H1 (cell line): ENCODE results near the gene PCDHGA1. TPM values are rescaled to one million over a fixed set of nuclear protein-coding genes. Genes with fewer than 3 reads are reported as not detected.

ENCODE experiments used
- CTCF ChIA-PET: fragments of 300-600 bp; sonication (Branson Sonifier 250); formaldehyde crosslinking; loops from one replicate; lab custom pipeline; 2021; ENCODE audit not compliant: partially characterized antibody; lab: Charles Lee
- POLR2A ChIA-PET: fragments of 300-600 bp; sonication (Branson Sonifier 250); formaldehyde crosslinking; loops from one replicate; lab custom pipeline; 2021; ENCODE audit warnings: inconsistent platforms; ENCODE audit not compliant: partially characterized antibody; lab: Charles Lee
- DNase-seq, 2 experiments: peaks; one replicate each; pipeline versions ENCODE4 v3.0.0 to v3.0.0-alpha.2; 2010 to 2022; ENCODE audit warnings: low spot score in 2 of 2, low read depth in 1 of 2, mixed read lengths in 1 of 2
- FAIRE-seq: peaks from 2 replicates; lab custom pipeline; 2011; peaks lifted over from hg19 to GRCh38; lab: Jason Lieb, UNC
- H2AFZ ChIP-seq: 2 replicates; pipeline ENCODE4 v1.8.1; 2012; ENCODE audit warnings: low read length, inconsistent platforms
- H2AK5ac ChIP-seq: 2 replicates; pipeline ENCODE4 v1.6.1; 2013; ENCODE audit warnings: low read depth, low read length
- H2BK120ac ChIP-seq: replicated peaks from 2 replicates; pipeline ENCODE3; 2013; ENCODE audit warnings: low read depth, low read length, inconsistent platforms
- H2BK12ac ChIP-seq: 2 replicates; pipeline ENCODE4 v1.6.1; 2013; ENCODE audit warnings: low read depth, low read length
- H2BK15ac ChIP-seq: 2 replicates; pipeline ENCODE4 v1.6.1; 2013; ENCODE audit warnings: low read length
- H2BK20ac ChIP-seq: 2 replicates; pipeline ENCODE4 v1.6.1; 2013; ENCODE audit warnings: low read length
- H2BK5ac ChIP-seq: 2 replicates; pipeline ENCODE4 v1.6.1; 2013; ENCODE audit warnings: low read depth, low read length
- H3K14ac ChIP-seq: 2 replicates; pipeline ENCODE4 v1.6.1; 2013; ENCODE audit warnings: inconsistent platforms; ENCODE audit not compliant: insufficient read length
- H3K18ac ChIP-seq: 2 replicates; pipeline ENCODE4 v1.6.1; 2013; ENCODE audit warnings: low read length; ENCODE audit errors: extremely low read depth
- H3K23ac ChIP-seq: 2 replicates; pipeline ENCODE4 v1.6.1; 2013; ENCODE audit warnings: inconsistent platforms; ENCODE audit not compliant: insufficient read length
- H3K23me2 ChIP-seq: 2 replicates; pipeline ENCODE4 v1.6.1; 2013; ENCODE audit warnings: low read depth, low read length
- H3K27ac ChIP-seq: 2 replicates; pipeline ENCODE4 v1.6.1; 2011; ENCODE audit warnings: low read depth, low read length, inconsistent platforms
- H3K27me3 ChIP-seq, 4 experiments: replicated peaks in 1 of 4; 1 replicate in 1 of 4; 2 replicates in 3 of 4; pipeline versions ENCODE4 v1.6.1 to v1.8.1; 2011 to 2013; ENCODE audit warnings: low read length in 3 of 4, mild to moderate bottlenecking in 3 of 4, inconsistent platforms in 2 of 4, mixed read lengths in 2 of 4, moderate library complexity in 1 of 4; ENCODE audit not compliant: control insufficient read depth in 3 of 4, insufficient read depth in 3 of 4; ENCODE audit errors: extremely low read depth in 1 of 4
- H3K36me3 ChIP-seq, 4 experiments: 2 replicates each; pipeline versions ENCODE4 v1.6.1 to v1.8.1; 2011 to 2013; ENCODE audit warnings: mild to moderate bottlenecking in 4 of 4, low read length in 3 of 4, moderate library complexity in 2 of 4, control low read depth in 1 of 4, inconsistent platforms in 1 of 4; ENCODE audit not compliant: insufficient read depth in 4 of 4, control insufficient read depth in 2 of 4
- H3K4ac ChIP-seq: replicated peaks from 2 replicates; pipeline ENCODE3; 2013; ENCODE audit warnings: low read length, low read depth, mixed read lengths, inconsistent platforms; ENCODE audit not compliant: insufficient read length
- H3K4me1 ChIP-seq, 4 experiments: replicated peaks in 1 of 4; 1 replicate in 1 of 4; 2 replicates in 3 of 4; pipeline versions ENCODE4 v1.6.1 to v1.8.1; 2011 to 2013; ENCODE audit warnings: low read length in 3 of 4, inconsistent platforms in 2 of 4, mixed read lengths in 1 of 4; ENCODE audit not compliant: insufficient read depth in 4 of 4, control insufficient read depth in 3 of 4
- H3K4me2 ChIP-seq, 2 experiments: 2 replicates each; pipeline versions ENCODE4 v1.6.1 to v1.8.1; 2011 to 2013; ENCODE audit warnings: low read depth in 2 of 2, low read length in 2 of 2, control low read depth in 1 of 2, inconsistent platforms in 1 of 2, mild to moderate bottlenecking in 1 of 2; ENCODE audit not compliant: insufficient read depth in 1 of 2
- H3K4me3 ChIP-seq, 4 experiments: fragments of 200-600, 300-600 bp in 1 of 4; sonication (generic), shearing (Covaris generic), sonication (Bioruptor Twin) in 1 of 4; 2 replicates each; pipeline versions ENCODE4 v1.5.1 to v1.8.1; 2011 to 2016; ENCODE audit warnings: low read length in 4 of 4, low read depth in 3 of 4, control low read depth in 2 of 4, inconsistent platforms in 2 of 4, mild to moderate bottlenecking in 2 of 4, mixed read lengths in 1 of 4, moderate library complexity in 1 of 4; ENCODE audit not compliant: insufficient read depth in 2 of 4; ENCODE audit errors: extremely low read depth in 1 of 4
- H3K56ac ChIP-seq: replicated peaks from 2 replicates; pipeline ENCODE3; 2013; ENCODE audit warnings: low read depth, mild to moderate bottlenecking, mixed read lengths, low read length, inconsistent platforms; ENCODE audit not compliant: insufficient read length
- H3K79me1 ChIP-seq: 2 replicates; pipeline ENCODE4 v1.6.1; 2013; ENCODE audit warnings: low read depth, low read length, control low read depth
- H3K79me2 ChIP-seq, 2 experiments: 2 replicates each; pipeline versions ENCODE4 v1.6.1 to v1.8.1; 2012 to 2013; ENCODE audit warnings: low read length in 2 of 2, mild to moderate bottlenecking in 2 of 2, inconsistent platforms in 1 of 2; ENCODE audit not compliant: insufficient read depth in 2 of 2, control insufficient read depth in 1 of 2
- H3K9ac ChIP-seq, 4 experiments: replicated peaks in 1 of 4; 1 replicate in 1 of 4; 2 replicates in 3 of 4; pipeline versions ENCODE4 v1.6.1 to v1.8.1; 2011 to 2013; ENCODE audit warnings: low read depth in 3 of 4, low read length in 3 of 4, control low read depth in 2 of 4, mild to moderate bottlenecking in 2 of 4, moderate library complexity in 2 of 4, inconsistent platforms in 1 of 4; ENCODE audit errors: extremely low read depth in 1 of 4
- H3K9me3 ChIP-seq, 2 experiments: 2 replicates each; pipeline versions ENCODE4 v1.6.1 to v1.8.1; 2012 to 2013; ENCODE audit warnings: mild to moderate bottlenecking in 2 of 2, moderate library complexity in 2 of 2, control low read depth in 1 of 2, inconsistent platforms in 1 of 2, low read depth in 1 of 2, low read length in 1 of 2, mixed read lengths in 1 of 2; ENCODE audit not compliant: insufficient read depth in 2 of 2
- H4K20me1 ChIP-seq, 2 experiments: replicated peaks in 1 of 2; 2 replicates each; pipeline versions ENCODE3 to v1.8.1; 2011 to 2013; ENCODE audit warnings: inconsistent platforms in 2 of 2, low read length in 2 of 2, mild to moderate bottlenecking in 1 of 2; ENCODE audit not compliant: insufficient read depth in 2 of 2, control insufficient read depth in 1 of 2
- H4K5ac ChIP-seq: 2 replicates; pipeline ENCODE4 v1.6.1; 2013; ENCODE audit warnings: low read length, low read depth, mixed read lengths, inconsistent platforms; ENCODE audit not compliant: insufficient read length
- H4K8ac ChIP-seq: 2 replicates; pipeline ENCODE4 v1.8.0; 2013; ENCODE audit warnings: mild to moderate bottlenecking, moderate library complexity, low read length, inconsistent platforms; ENCODE audit not compliant: insufficient read depth; ENCODE audit errors: extremely low read depth
- H4K91ac ChIP-seq: replicated peaks from 2 replicates; pipeline ENCODE3; 2013; ENCODE audit warnings: low read length, mixed read lengths, inconsistent platforms; ENCODE audit not compliant: insufficient read length
- ATF3 ChIP-seq: IDR thresholded peaks from 2 replicates; pipeline ENCODE4 v1.6.1; 2011; ENCODE audit warnings: low read depth, mild to moderate bottlenecking, low read length; ENCODE audit not compliant: insufficient read depth
- BACH1 ChIP-seq: IDR thresholded peaks from 2 replicates; pipeline ENCODE4 v1.6.1; 2012; ENCODE audit warnings: low read length, improper control_type of control experiment
- CBX8 ChIP-seq: fragments of 300-800, 300-1000 bp; sonication (generic); IDR thresholded peaks from 2 replicates; pipeline ENCODE4 v1.7.1; 2016; ENCODE audit warnings: low read depth, low read length, borderline replicate concordance
- E2F6 ChIP-seq: IDR thresholded peaks from 2 replicates; pipeline ENCODE4 v1.6.1; 2012; ENCODE audit warnings: inconsistent platforms
- EP300 ChIP-seq, 2 experiments: IDR thresholded peaks; 1 replicate in 1 of 2; 2 replicates in 1 of 2; pipeline ENCODE4 v1.6.1; 2011 to 2012; ENCODE audit warnings: low read depth in 2 of 2, low read length in 2 of 2, mild to moderate bottlenecking in 2 of 2, borderline replicate concordance in 1 of 2, inconsistent platforms in 1 of 2, moderate library complexity in 1 of 2
- KDM4A ChIP-seq: IDR thresholded peaks from one replicate; pipeline ENCODE4 v1.7.1; 2012; ENCODE audit warnings: low read depth, mild to moderate bottlenecking, moderate library complexity, low read length, inconsistent platforms; ENCODE audit not compliant: severe bottlenecking
- KDM5A ChIP-seq: fragments of 200-600 bp; IDR thresholded peaks from 2 replicates; pipeline ENCODE4 v1.7.1; 2012; ENCODE audit warnings: mild to moderate bottlenecking, low read length, inconsistent platforms, mixed read lengths
- POLR2A ChIP-seq, 2 experiments: IDR thresholded peaks; 1 replicate in 1 of 2; 2 replicates in 1 of 2; pipeline ENCODE4 v1.6.1; 2011; ENCODE audit warnings: low read depth in 2 of 2, low read length in 2 of 2, mild to moderate bottlenecking in 2 of 2; ENCODE audit errors: control extremely low read depth in 1 of 2
- SP4 ChIP-seq: IDR thresholded peaks from 2 replicates; pipeline ENCODE4 v1.6.1; 2012; ENCODE audit warnings: low read length, inconsistent platforms
- SUZ12 ChIP-seq: fragments of 200-600 bp; sonication (generic); IDR thresholded peaks from 2 replicates; pipeline ENCODE4 v1.6.1; 2012; ENCODE audit warnings: mild to moderate bottlenecking, inconsistent platforms, low read length, moderate library complexity, mixed read lengths
- TAF7 ChIP-seq: optimal IDR thresholded peaks from 2 replicates; pipeline ENCODE3; 2011; ENCODE audit warnings: low read depth, mild to moderate bottlenecking, inconsistent platforms, low read length, moderate library complexity, borderline replicate concordance
- WGBS, 2 experiments: shearing (Covaris generic) in 1 of 2; methylation state at CpG; one replicate each; pipeline versions ENCODE4 v1.1.6 to v1.1.7; 2013 to 2015; ENCODE audit warnings: low lambda C conversion rate in 2 of 2, mixed read lengths in 2 of 2, inconsistent platforms in 1 of 2, low coverage in 1 of 2, missing lambda C conversion rate in 1 of 2; ENCODE audit not compliant: insufficient replicate concordance in 2 of 2, insufficient coverage in 1 of 2, insufficient read length in 1 of 2; ENCODE audit errors: extremely low coverage in 1 of 2, missing lambda C conversion rate in 1 of 2; 5-methylcytosine and 5-hydroxymethylcytosine counted together
- polyA plus RNA-seq, 7 experiments: library from polyadenylated mRNA; depleted of rRNA in 3 of 7; stranded (reverse) in 5 of 7; unstranded in 2 of 7; fragments of >200 nt in 5 of 7; fragments of 200-250 nt in 2 of 7; gene quantifications; 1 replicate in 5 of 7; 2 replicates in 1 of 7; 4 replicates in 1 of 7; pipeline versions ENCODE4 v1.2.1 to v1.2.3, GENCODE V29; 2011 to 2013; ENCODE audit warnings: missing spikeins in 2 of 7, mixed read lengths in 2 of 7
- total RNA-seq: library from RNA; stranded (reverse); fragmentation: NEBNext Ultra II Directional; extraction: Animal tissue kit (Norgen Biotek cat#: 25700); gene quantifications from 2 replicates; pipeline ENCODE4 v1.2.1, GENCODE V29; 2021

PCDHGA1 gene
- total and polyA plus RNA-seq, 2 of the 8 experiments (the other 6 are each of a cell fraction or from before 2014, with no cell fraction given), result 0.57 to 0.89 TPM

- WGBS, 2 experiments, result 88% methylated on average over 7 of the region's 7 CpGs; no CpG with 5 or more reads in 1 of the 2 experiments
- CTCF ChIA-PET, result interaction anchor here (0.7 to 50.9 kb wide), 25 partner anchors 9 to 431 kb away, joined by 3 to 1236 read pairs (median 9); partner anchors contain the start of genes PCDHB12, PCDHB14, PCDHB15 and PCDHB2
- no peak for DNase-seq
Observed at GRCh38 chr5:141525653-141526052, 195.3 kb downstream of the PCDHGA1 start.

More at GRCh38 chr5:141525653-141526052, 195.3 kb downstream of the PCDHGA1 start:
- TF ChIP-seq KDM5A (no peak), BACH1 (no peak), CBX8 (no peak), SP4 (no peak), POLR2A (IDR thresholded peaks at IDR 0.05; ENCODE audit: control extremely low read depth in 1 of 2, low read depth in 2 of 2, low read length in 2 of 2) (no peak), ATF3 (no peak), KDM4A (no peak), TAF7 (no peak), EP300 (IDR thresholded peaks at IDR 0.05; ENCODE audit: borderline replicate concordance in 1 of 2, low read depth in 2 of 2, low read length in 2 of 2) (no peak), SUZ12 (no peak), E2F6 (no peak)
- H2BK20ac ChIP-seq, result no peak overlapping the region
- H3K27ac ChIP-seq, result no peak overlapping the region
- no peak overlapping the region for H3K23ac ChIP-seq
- no peak overlapping the region for H3K14ac ChIP-seq
- peaks cover 24 to 47% (median 42%) of the 10 kb centered on the region in 4 experiments for H3K36me3 ChIP-seq
- H2BK12ac ChIP-seq, result no peak overlapping the region
- H3K4me1 ChIP-seq, result peaks cover 2 to 15% (median 8%) of the 10 kb centered on the region in 4 experiments; a peak in 6 of 7 replicates
- no peaks in the 10 kb centered on the region for H3K79me2 ChIP-seq
- H3K9ac ChIP-seq, result no peak overlapping the region
- no peak overlapping the region for H3K4ac ChIP-seq
- H2BK5ac ChIP-seq, result no peak overlapping the region
- no peaks in the 10 kb centered on the region for H3K23me2 ChIP-seq
- FAIRE-seq, result no peak
- no peak overlapping the region for H4K8ac ChIP-seq
- H4K5ac ChIP-seq, result no peak overlapping the region
- H3K9me3 ChIP-seq, result no peaks in the 10 kb centered on the region
- H4K91ac ChIP-seq, result no peak overlapping the region
- no peak overlapping the region for H2BK15ac ChIP-seq
- no peak overlapping the region for H2AK5ac ChIP-seq
- no peak overlapping the region for H3K4me3 ChIP-seq
- H4K20me1 ChIP-seq, result no peaks in the 10 kb centered on the region
- H3K4me2 ChIP-seq, result no peak overlapping the region
- H2BK120ac ChIP-seq, result no peak overlapping the region
- no peak overlapping the region for H3K18ac ChIP-seq
- H2AFZ ChIP-seq, result no peak overlapping the region
- H3K27me3 ChIP-seq, result no peaks in the 10 kb centered on the region
- no peaks in the 10 kb centered on the region for H3K79me1 ChIP-seq
- no peak overlapping the region for H3K56ac ChIP-seq
- POLR2A ChIA-PET, result interaction anchor here (1.3 to 4.8 kb wide), 3 partner anchors 12 to 112 kb away, joined by 3 to 29 read pairs (median 4); partner anchors contain the start of gene PCDHGC5
